MG63 (cell line): ENCODE measurements around the gene NTM. TPM values are rescaled to one million over a fixed set of nuclear protein-coding genes. Genes with fewer than 3 reads are reported as not detected.
A peak's percentile ranks its signal among the peaks of the same experiment; 100 is the strongest.

Experiments
- DNase-seq: peaks from one replicate; pipeline ENCODE4 v3.0.0-alpha.2; 2020
- H3K27me3 ChIP-seq: fragments of 250-450 bp; sonication (Bioruptor Pico); 2 replicates; pipeline ENCODE4 v1.5.1; 2020; ENCODE audit warnings: mild to moderate bottlenecking, moderate library complexity
- H3K36me3 ChIP-seq: fragments of 250-450 bp; sonication (Bioruptor Pico); 2 replicates; pipeline ENCODE4 v1.5.1; 2020; ENCODE audit warnings: mild to moderate bottlenecking, moderate library complexity
- H3K4me3 ChIP-seq: fragments of 250-450 bp; sonication (Bioruptor Pico); 2 replicates; pipeline ENCODE4 v1.5.1; 2020; ENCODE audit warnings: mild to moderate bottlenecking, moderate library complexity
- H3K9me3 ChIP-seq: fragments of 250-450 bp; sonication (Bioruptor Pico); 2 replicates; pipeline ENCODE4 v1.5.1; 2020; ENCODE audit warnings: mild to moderate bottlenecking, moderate library complexity
- total RNA-seq: library from RNA; depleted of rRNA; stranded (reverse); fragments of >200 nt; shearing (Covaris generic); gene quantifications from 2 replicates; pipeline ENCODE4 v1.2.3, GENCODE V29; 2014; ENCODE audit warnings: low replicate concordance

Gene NTM
- total RNA-seq, 1 experiment from 2014 or later: 4.0 TPM

- Histone ChIP-seq H3K4me3 (no peak overlapping the region), H3K36me3 (no peaks in the 10 kb centered on the region), H3K27me3 (no peaks in the 10 kb centered on the region), H3K9me3 (no peaks in the 10 kb centered on the region)
- DNase-seq: no peak
Observed at GRCh38 chr11:131537196-131537595, 166.8 kb downstream of the NTM start.

GRCh38 chr11:131537748-131538147, 167.3 kb downstream of the NTM start:
- Histone ChIP-seq H3K27me3 (no peaks in the 10 kb centered on the region), H3K9me3 (no peaks in the 10 kb centered on the region), H3K4me3 (no peak overlapping the region), H3K36me3 (no peaks in the 10 kb centered on the region)
- DNase-seq: no peak

- no peak for DNase-seq
- no peaks in the 10 kb centered on the region for H3K9me3 ChIP-seq
- H3K27me3 ChIP-seq: no peaks in the 10 kb centered on the region
- H3K4me3 ChIP-seq: no peak overlapping the region
- H3K36me3 ChIP-seq: no peaks in the 10 kb centered on the region
Observed at GRCh38 chr11:131538322-131538721, 167.9 kb downstream of the NTM start.

GRCh38 chr11:131540676-131541075, 170.3 kb downstream of the NTM start:
- no peaks in the 10 kb centered on the region for H3K27me3 ChIP-seq

GRCh38 chr11:131543389-131544025, 173.1 kb downstream of the NTM start:
- Histone ChIP-seq H3K27me3 (no peaks in the 10 kb centered on the region), H3K9me3 (no peaks in the 10 kb centered on the region)

More at GRCh38 chr11:131540676-131541075, 170.3 kb downstream of the NTM start:
- DNase-seq: no peak
- no peaks in the 10 kb centered on the region for H3K9me3 ChIP-seq
- no peaks in the 10 kb centered on the region for H3K36me3 ChIP-seq
- no peak overlapping the region for H3K4me3 ChIP-seq

GRCh38 chr11:131544591-131544990, 174.2 kb downstream of the NTM start:
- H3K9me3 ChIP-seq: no peaks in the 10 kb centered on the region
- no peak for DNase-seq
- H3K27me3 ChIP-seq: no peaks in the 10 kb centered on the region
- H3K4me3 ChIP-seq: no peak overlapping the region
- H3K36me3 ChIP-seq: no peaks in the 10 kb centered on the region

More at GRCh38 chr11:131543389-131544025, 173.1 kb downstream of the NTM start:
- H3K36me3 ChIP-seq: no peaks in the 10 kb centered on the region
- H3K4me3 ChIP-seq: no peak overlapping the region
- DNase-seq: no peak

- Histone ChIP-seq H3K27me3 (no peaks in the 10 kb centered on the region), H3K4me3 (no peak overlapping the region), H3K36me3 (no peaks in the 10 kb centered on the region), H3K9me3 (no peaks in the 10 kb centered on the region)
- no peak for DNase-seq
Observed at GRCh38 chr11:131546218-131546895, 175.9 kb downstream of the NTM start.

GRCh38 chr11:131549099-131549498, 178.7 kb downstream of the NTM start:
- H3K27me3 ChIP-seq: no peaks in the 10 kb centered on the region
- no peaks in the 10 kb centered on the region for H3K9me3 ChIP-seq
- no peaks in the 10 kb centered on the region for H3K36me3 ChIP-seq
- no peak overlapping the region for H3K4me3 ChIP-seq
- DNase-seq: no peak

- no peak for DNase-seq
- Histone ChIP-seq H3K27me3 (no peaks in the 10 kb centered on the region), H3K36me3 (no peaks in the 10 kb centered on the region), H3K9me3 (no peaks in the 10 kb centered on the region), H3K4me3 (no peak overlapping the region)
Observed at GRCh38 chr11:131549770-131550169, 179.4 kb downstream of the NTM start.

GRCh38 chr11:131560287-131560686, 189.9 kb downstream of the NTM start:
- Histone ChIP-seq H3K27me3 (no peaks in the 10 kb centered on the region), H3K4me3 (no peak overlapping the region), H3K9me3 (no peaks in the 10 kb centered on the region), H3K36me3 (no peaks in the 10 kb centered on the region)
- no peak for DNase-seq

- H3K4me3 ChIP-seq: no peak overlapping the region
- H3K27me3 ChIP-seq: no peaks in the 10 kb centered on the region
- no peaks in the 10 kb centered on the region for H3K36me3 ChIP-seq
- H3K9me3 ChIP-seq: no peaks in the 10 kb centered on the region
- DNase-seq: no peak
Observed at GRCh38 chr11:131561501-131561900, 191.1 kb downstream of the NTM start.

GRCh38 chr11:131561972-131562371, 191.6 kb downstream of the NTM start:
- Histone ChIP-seq H3K4me3 (no peak overlapping the region), H3K27me3 (no peaks in the 10 kb centered on the region), H3K9me3 (no peaks in the 10 kb centered on the region), H3K36me3 (no peaks in the 10 kb centered on the region)
- no peak for DNase-seq

GRCh38 chr11:131568318-131568717, 197.9 kb downstream of the NTM start:
- no peak overlapping the region for H3K4me3 ChIP-seq
- H3K36me3 ChIP-seq: no peaks in the 10 kb centered on the region
- no peaks in the 10 kb centered on the region for H3K9me3 ChIP-seq
- H3K27me3 ChIP-seq: no peaks in the 10 kb centered on the region
- DNase-seq: no peak

GRCh38 chr11:131571571-131571970, 201.2 kb downstream of the NTM start:
- H3K36me3 ChIP-seq: no peaks in the 10 kb centered on the region
- no peaks in the 10 kb centered on the region for H3K9me3 ChIP-seq
- H3K27me3 ChIP-seq: no peaks in the 10 kb centered on the region
- no peak overlapping the region for H3K4me3 ChIP-seq
- no peak for DNase-seq

- no peak for DNase-seq
- H3K36me3 ChIP-seq: no peaks in the 10 kb centered on the region
- H3K27me3 ChIP-seq: no peaks in the 10 kb centered on the region
- H3K9me3 ChIP-seq: no peaks in the 10 kb centered on the region
- H3K4me3 ChIP-seq: no peak overlapping the region
Observed at GRCh38 chr11:131572423-131572822, 202.0 kb downstream of the NTM start.

- peak; percentile 72 for DNase-seq
Observed at GRCh38 chr11:131579932-131580387, 209.5 kb downstream of the NTM start.

GRCh38 chr11:131580476-131580875, 210.1 kb downstream of the NTM start:
- H3K9me3 ChIP-seq: no peaks in the 10 kb centered on the region
- H3K36me3 ChIP-seq: no peaks in the 10 kb centered on the region
- H3K27me3 ChIP-seq: no peaks in the 10 kb centered on the region
- H3K4me3 ChIP-seq: no peak overlapping the region
- DNase-seq: no peak

More at GRCh38 chr11:131579932-131580387, 209.5 kb downstream of the NTM start:
- no peaks in the 10 kb centered on the region for H3K36me3 ChIP-seq
- no peaks in the 10 kb centered on the region for H3K9me3 ChIP-seq
- H3K27me3 ChIP-seq: no peaks in the 10 kb centered on the region
- no peak overlapping the region for H3K4me3 ChIP-seq

- no peaks in the 10 kb centered on the region for H3K36me3 ChIP-seq
- H3K9me3 ChIP-seq: no peaks in the 10 kb centered on the region
- DNase-seq: no peak
- no peak overlapping the region for H3K4me3 ChIP-seq
- H3K27me3 ChIP-seq: no peaks in the 10 kb centered on the region
Observed at GRCh38 chr11:131581046-131581445, 210.6 kb downstream of the NTM start.
